Ovary (tissue), 3 donors: ENCODE measurements around the gene CD81.

Experiments
- EP300 ChIP-seq: sonication (generic); formaldehyde crosslinking; IDR thresholded peaks from one replicate; pipeline ENCODE4 v1.6.1; 2017; ENCODE audit warnings: antibody characterized with exemption
- POLR2A ChIP-seq: fragments of 450-650 bp; IDR thresholded peaks from one replicate; pipeline ENCODE4 v1.6.1; 2017; ENCODE audit warnings: antibody characterized with exemption, mild to moderate bottlenecking, moderate library complexity
- TF ChIP-seq, protein P1 (sequence below), 3 donors: fragments of 450-650 bp in 2 of 3; fragments of 200-600 bp in 1 of 3; IDR thresholded peaks; one replicate each; pipeline versions ENCODE4 v1.5.1 to v1.8.0; 2016 to 2022; ENCODE audit warnings: antibody characterized with exemption in 3 of 3, mild to moderate bottlenecking in 1 of 3
- donor health status: DM: no; HTN: no; CAD: no.

GRCh38 chr11:2387266-2387987, 10.3 kb downstream of the CD81 start:
- TF ChIP-seq, protein P1, sequence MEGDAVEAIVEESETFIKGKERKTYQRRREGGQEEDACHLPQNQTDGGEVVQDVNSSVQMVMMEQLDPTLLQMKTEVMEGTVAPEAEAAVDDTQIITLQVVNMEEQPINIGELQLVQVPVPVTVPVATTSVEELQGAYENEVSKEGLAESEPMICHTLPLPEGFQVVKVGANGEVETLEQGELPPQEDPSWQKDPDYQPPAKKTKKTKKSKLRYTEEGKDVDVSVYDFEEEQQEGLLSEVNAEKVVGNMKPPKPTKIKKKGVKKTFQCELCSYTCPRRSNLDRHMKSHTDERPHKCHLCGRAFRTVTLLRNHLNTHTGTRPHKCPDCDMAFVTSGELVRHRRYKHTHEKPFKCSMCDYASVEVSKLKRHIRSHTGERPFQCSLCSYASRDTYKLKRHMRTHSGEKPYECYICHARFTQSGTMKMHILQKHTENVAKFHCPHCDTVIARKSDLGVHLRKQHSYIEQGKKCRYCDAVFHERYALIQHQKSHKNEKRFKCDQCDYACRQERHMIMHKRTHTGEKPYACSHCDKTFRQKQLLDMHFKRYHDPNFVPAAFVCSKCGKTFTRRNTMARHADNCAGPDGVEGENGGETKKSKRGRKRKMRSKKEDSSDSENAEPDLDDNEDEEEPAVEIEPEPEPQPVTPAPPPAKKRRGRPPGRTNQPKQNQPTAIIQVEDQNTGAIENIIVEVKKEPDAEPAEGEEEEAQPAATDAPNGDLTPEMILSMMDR (IDR thresholded peaks at IDR 0.05): no peak
- TF ChIP-seq POLR2A (no peak), EP300 (no peak)
